Common myeloid progenitor, CD34-positive (primary cell): ENCODE measurements around the gene CADPS.

Experiments
- CTCF ChIA-PET: fragments of 350-600 bp; sonication (Branson Sonifier 250); formaldehyde crosslinking; loops from one replicate; lab custom pipeline; 2021; ENCODE audit warnings: antibody characterized with exemption; lab: Charles Lee
- POLR2A ChIA-PET: fragments of 350-600 bp; sonication (Branson Sonifier 250); formaldehyde crosslinking; loops from one replicate; lab custom pipeline; 2021; ENCODE audit warnings: antibody characterized with exemption; lab: Charles Lee
- DNase-seq, 3 donors: peaks; one replicate each; pipeline versions ENCODE4 v3.0.0 to v3.0.0-alpha.2; 2013
- H3K27ac ChIP-seq, 2 experiments: 1 replicate in 1 of 2; 2 replicates in 1 of 2; pipeline ENCODE4 v1.7.0; 2013; ENCODE audit warnings: inconsistent platforms in 2 of 2, low read length in 2 of 2, mild to moderate bottlenecking in 2 of 2, low read depth in 1 of 2, moderate library complexity in 1 of 2; ENCODE audit not compliant: severe bottlenecking in 2 of 2, insufficient read depth in 1 of 2, poor library complexity in 1 of 2
- H3K27me3 ChIP-seq, 5 experiments: replicated peaks in 2 of 5; 1 replicate in 3 of 5; 2 replicates in 2 of 5; pipeline versions ENCODE4 v1.6.1 to v1.7.0; 2013; ENCODE audit warnings: low read length in 4 of 5, mild to moderate bottlenecking in 2 of 5, moderate library complexity in 2 of 5, inconsistent platforms in 1 of 5; ENCODE audit not compliant: insufficient read depth in 5 of 5, control insufficient read depth in 4 of 5
- H3K36me3 ChIP-seq, 4 experiments: 1 replicate in 2 of 4; 2 replicates in 2 of 4; pipeline versions ENCODE4 v1.6.1 to v1.7.0; 2013; ENCODE audit warnings: low read length in 3 of 4, control low read depth in 1 of 4, mild to moderate bottlenecking in 1 of 4; ENCODE audit not compliant: control insufficient read depth in 4 of 4, insufficient read depth in 4 of 4
- H3K4me1 ChIP-seq, 4 experiments: 1 replicate in 3 of 4; 2 replicates in 1 of 4; pipeline versions ENCODE4 v1.6.1 to v1.7.1; 2013; ENCODE audit warnings: low read length in 3 of 4, mild to moderate bottlenecking in 3 of 4, control low read depth in 1 of 4, inconsistent platforms in 1 of 4, moderate library complexity in 1 of 4; ENCODE audit not compliant: control insufficient read depth in 4 of 4, insufficient read depth in 4 of 4; ENCODE audit errors: control extremely low read depth in 1 of 4
- H3K4me3 ChIP-seq, 7 experiments: 1 replicate in 4 of 7; 2 replicates in 3 of 7; pipeline versions ENCODE4 v1.5.1 to v1.7.0; 2013; ENCODE audit warnings: mild to moderate bottlenecking in 7 of 7, low read length in 6 of 7, moderate library complexity in 6 of 7, inconsistent platforms in 2 of 7, low read depth in 2 of 7, control low read depth in 1 of 7; ENCODE audit not compliant: insufficient read depth in 4 of 7, control insufficient read depth in 1 of 7; ENCODE audit errors: extremely low read depth in 1 of 7
- H3K9me3 ChIP-seq, 5 experiments: 1 replicate in 4 of 5; 2 replicates in 1 of 5; pipeline versions ENCODE4 v1.6.1 to v1.7.1; 2013; ENCODE audit warnings: low read length in 4 of 5, mild to moderate bottlenecking in 2 of 5, inconsistent platforms in 1 of 5, low read depth in 1 of 5, moderate library complexity in 1 of 5; ENCODE audit not compliant: control insufficient read depth in 4 of 5, insufficient read depth in 2 of 5; ENCODE audit errors: control extremely low read depth in 1 of 5
- WGBS: methylation state at CpG from one replicate; pipeline ENCODE4 v1.1.5; 2013; ENCODE audit not compliant: insufficient coverage; 5-methylcytosine and 5-hydroxymethylcytosine counted together

Gene CADPS

DNA sequence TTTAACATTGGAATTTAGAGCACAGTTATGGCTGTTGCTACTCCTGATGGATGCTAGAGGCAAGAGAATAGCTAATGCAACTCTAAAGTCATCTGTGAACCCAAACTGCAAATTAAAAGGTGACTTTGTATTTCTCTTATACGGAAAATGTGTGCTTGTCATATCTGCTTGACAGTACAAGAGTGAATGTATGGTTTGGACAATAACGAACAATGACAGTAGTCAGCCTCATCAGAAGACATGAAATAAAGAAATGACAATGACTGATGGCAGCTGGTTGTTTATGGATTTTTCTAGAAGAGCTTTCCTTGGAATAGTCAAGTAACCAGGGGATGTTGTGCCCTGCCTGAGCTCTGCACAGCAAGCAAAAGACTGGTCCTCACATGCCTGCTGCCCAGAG is 333.0 kb downstream of the CADPS start:
- Histone ChIP-seq H3K9me3 (no peaks in the 10 kb centered on the region), H3K27me3 (peaks cover 0 to 34% (median 3%) of the 10 kb centered on the region in 5 experiments), H3K27ac (no peak overlapping the region), H3K4me1 (no peaks in the 10 kb centered on the region), H3K36me3 (no peaks in the 10 kb centered on the region), H3K4me3 (no peak overlapping the region)
- DNase-seq = no peak
- ChIA-PET POLR2A (no interaction called here), CTCF (no interaction called here)
- WGBS = 100% methylated on average over 2 of the region's 2 CpGs

DNA sequence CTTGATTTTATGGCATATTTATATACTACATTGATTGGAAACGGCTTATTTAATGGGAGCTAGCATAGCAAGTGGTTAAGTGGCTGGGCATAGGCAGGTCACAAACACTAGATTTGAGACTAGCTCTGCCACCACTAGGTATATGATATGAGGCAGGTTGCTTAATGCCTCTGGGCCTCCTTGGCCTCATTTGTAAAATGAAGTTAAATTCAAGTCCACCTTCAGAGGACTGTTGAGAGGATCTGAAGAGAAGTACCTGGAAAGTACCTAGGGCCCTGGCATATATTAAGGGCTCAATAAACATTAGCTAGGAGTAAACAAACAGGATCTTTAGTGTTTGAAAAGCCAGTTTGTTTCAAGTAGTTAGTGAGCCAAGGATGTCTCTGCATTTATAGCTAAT is 335.5 kb downstream of the CADPS start:
- no CpG with 5 or more reads among the region's 1 CpG for WGBS
- H3K4me3 ChIP-seq = no peak overlapping the region
- no peaks in the 10 kb centered on the region for H3K36me3 ChIP-seq
- DNase-seq = no peak
- ChIA-PET CTCF (no interaction called here), POLR2A (no interaction called here)
- no peaks in the 10 kb centered on the region for H3K9me3 ChIP-seq
- H3K27ac ChIP-seq = no peak overlapping the region
- H3K27me3 ChIP-seq = peaks cover 0 to 38% (median 4%) of the 10 kb centered on the region in 5 experiments
- no peaks in the 10 kb centered on the region for H3K4me1 ChIP-seq

DNA sequence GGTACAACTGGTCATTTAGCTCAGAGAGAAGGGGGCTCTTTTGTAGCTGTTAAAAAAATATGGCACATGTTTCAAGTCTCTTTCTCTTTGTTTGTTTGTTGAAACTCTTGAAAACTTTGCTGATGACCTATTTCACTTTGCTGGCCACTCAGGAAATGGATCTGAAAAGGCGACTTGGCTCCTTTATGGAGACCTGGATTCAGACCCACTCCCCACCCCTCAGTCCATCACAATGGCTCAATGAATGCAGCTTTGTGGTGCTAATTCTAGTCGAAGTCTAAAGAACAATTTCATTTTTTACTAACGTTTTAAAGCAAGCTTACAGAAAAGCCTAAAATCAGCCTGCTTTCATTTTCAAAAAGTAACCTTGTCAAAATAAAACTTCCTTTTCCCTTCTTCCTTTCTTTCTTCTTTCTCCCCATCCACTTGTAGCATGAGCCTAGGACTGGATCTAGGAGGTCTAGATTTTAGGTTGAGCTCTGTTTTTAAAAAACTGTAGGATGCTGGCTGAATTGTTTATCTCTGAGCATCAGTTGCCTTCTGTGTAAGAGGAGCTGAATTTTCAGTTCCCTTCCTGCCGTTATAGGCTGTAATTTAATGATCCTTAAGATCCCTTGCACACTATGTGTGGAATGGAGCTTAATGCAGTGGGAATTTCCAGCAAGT is 336.4 kb downstream of the CADPS start:
- no peaks in the 10 kb centered on the region for H3K9me3 ChIP-seq
- no peaks in the 10 kb centered on the region for H3K4me1 ChIP-seq
- H3K36me3 ChIP-seq = no peaks in the 10 kb centered on the region
- no peak for DNase-seq
- no peak overlapping the region for H3K4me3 ChIP-seq
- CTCF ChIA-PET = interaction anchor here (1.3 kb wide), 1 partner anchor 8 kb away, joined by 3 read pairs; no protein-coding TSS in a partner anchor
- POLR2A ChIA-PET = interaction anchor here (0.6 kb wide), 1 partner anchor 97 kb away, joined by 3 read pairs; no protein-coding TSS in a partner anchor
- 25% methylated on average over 3 of the region's 4 CpGs for WGBS
- peaks cover 0 to 32% (median 4%) of the 10 kb centered on the region in 5 experiments for H3K27me3 ChIP-seq
- H3K27ac ChIP-seq = no peak overlapping the region

- Histone ChIP-seq H3K4me1 (no peaks in the 10 kb centered on the region), H3K27ac (no peak overlapping the region), H3K4me3 (no peak overlapping the region), H3K9me3 (no peaks in the 10 kb centered on the region), H3K27me3 (peaks cover 0 to 22% (median 4%) of the 10 kb centered on the region in 5 experiments), H3K36me3 (no peaks in the 10 kb centered on the region)
- ChIA-PET POLR2A (no interaction called here), CTCF (no interaction called here)
- DNase-seq = no peak
- 95% methylated on average over 7 of the region's 7 CpGs for WGBS
Measured at GRCh38 chr3:62534326-62534725, 340.9 kb downstream of the CADPS start.

GRCh38 chr3:62532796-62533195 is 342.4 kb downstream of the CADPS start:
- ChIA-PET POLR2A (no interaction called here), CTCF (no interaction called here)
- Histone ChIP-seq H3K4me1 (no peaks in the 10 kb centered on the region), H3K9me3 (no peaks in the 10 kb centered on the region), H3K27ac (no peak overlapping the region), H3K4me3 (no peak overlapping the region), H3K27me3 (peaks cover 0 to 18% (median 3%) of the 10 kb centered on the region in 5 experiments), H3K36me3 (no peaks in the 10 kb centered on the region)
- WGBS = 100% methylated on average over 4 of the region's 9 CpGs
- DNase-seq = no peak

GRCh38 chr3:62531981-62532380 is 343.2 kb downstream of the CADPS start:
- H3K9me3 ChIP-seq = no peaks in the 10 kb centered on the region
- H3K27ac ChIP-seq = no peak overlapping the region
- peaks cover 0 to 15% (median 3%) of the 10 kb centered on the region in 5 experiments for H3K27me3 ChIP-seq
- ChIA-PET POLR2A (no interaction called here), CTCF (interaction anchor here (0.8 kb wide), 1 partner anchor 26 kb away, joined by 3 read pairs; no protein-coding TSS in a partner anchor)
- no peaks in the 10 kb centered on the region for H3K4me1 ChIP-seq
- DNase-seq = no peak
- no peaks in the 10 kb centered on the region for H3K36me3 ChIP-seq
- H3K4me3 ChIP-seq = no peak overlapping the region

DNA sequence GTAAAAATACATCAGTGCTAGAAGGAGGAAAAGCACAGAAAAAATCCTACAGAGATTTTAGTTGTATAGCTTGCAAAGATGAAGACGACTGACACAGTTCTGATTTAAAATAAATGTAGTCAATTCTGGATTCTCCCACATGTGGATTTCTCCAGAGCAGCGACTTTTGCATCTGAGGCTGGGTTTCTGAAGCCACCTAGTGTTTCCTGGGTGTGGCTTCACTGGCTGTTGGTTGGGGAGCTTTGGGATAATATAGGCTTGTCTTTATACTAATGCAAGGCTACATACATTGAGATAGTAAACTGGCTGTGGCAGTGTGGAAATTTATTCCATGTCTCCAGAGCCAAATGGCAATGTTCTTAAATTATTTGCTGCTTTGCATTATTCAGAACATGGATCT is 343.7 kb downstream of the CADPS start:
- DNase-seq = no peak
- ChIA-PET POLR2A (no interaction called here), CTCF (interaction anchor here (0.8 kb wide), 1 partner anchor 26 kb away, joined by 3 read pairs; no protein-coding TSS in a partner anchor)

More for the DNA sequence above, 343.7 kb downstream of the CADPS start:
- Histone ChIP-seq H3K4me3 (no peak overlapping the region), H3K9me3 (no peaks in the 10 kb centered on the region), H3K4me1 (no peaks in the 10 kb centered on the region), H3K27me3 (peaks cover 0 to 12% (median 2%) of the 10 kb centered on the region in 5 experiments), H3K27ac (no peak overlapping the region), H3K36me3 (no peaks in the 10 kb centered on the region)
- WGBS = 82% methylated on average over 1 of the region's 2 CpGs
